Measurements from ENCODE around the gene MYO18A. TPM values are rescaled to one million over a fixed set of nuclear protein-coding genes. Genes with fewer than 3 reads are reported as not detected.

MYO18A gene
- total RNA-seq, 1 donor, result 39.8 TPM

DNA sequence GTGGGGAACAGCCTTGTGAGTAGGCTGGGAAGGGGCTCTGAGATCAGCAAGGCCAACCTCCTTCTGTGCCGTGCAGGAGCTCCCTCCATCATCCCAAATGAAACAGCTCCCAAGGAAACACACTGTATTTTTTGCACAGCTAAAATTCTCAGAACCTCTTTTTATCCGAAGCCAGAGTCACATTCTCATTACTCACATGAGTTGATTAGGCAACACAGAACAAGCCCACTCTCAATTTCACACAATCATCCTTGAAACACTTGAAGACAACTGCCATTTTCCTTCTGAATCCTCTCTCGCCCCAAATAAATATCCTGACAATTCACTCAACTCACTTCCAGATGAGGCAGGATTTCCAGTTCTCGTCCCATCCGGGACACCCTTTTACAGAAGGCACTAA, 66.1 kb downstream of the MYO18A start:
- Histone ChIP-seq H2AFZ (ENCODE audit: low read length) (no peak overlapping the region), H3K4me3 (ENCODE audit: insufficient read depth, low read length) (no peak overlapping the region), H3K4me1 (ENCODE audit: insufficient read depth, low read length) (peaks cover 32% of the 10 kb centered on the region), H3K79me2 (ENCODE audit: insufficient read depth, low read length) (no peaks in the 10 kb centered on the region), H3K27ac (ENCODE audit: low read depth, low read length) (no peak overlapping the region), H3K9me3 (ENCODE audit: low read depth, low read length) (no peaks in the 10 kb centered on the region), H3K36me3 (ENCODE audit: insufficient read depth, low read length) (peaks cover 26% of the 10 kb centered on the region), H3K27me3 (ENCODE audit: insufficient read depth, low read length) (no peaks in the 10 kb centered on the region), H3K4me2 (ENCODE audit: insufficient read depth, low read length) (no peak overlapping the region), H4K20me1 (ENCODE audit: insufficient read depth, low read length) (peaks cover 35% of the 10 kb centered on the region)
- no peak for TF ChIP-seq CTCF (IDR thresholded peaks at IDR 0.05; ENCODE audit: extremely low read depth, low read depth, low read length)
- DNase-seq (ENCODE audit: insufficient read length, low spot score, missing footprints), result peak; percentile 22

DNA sequence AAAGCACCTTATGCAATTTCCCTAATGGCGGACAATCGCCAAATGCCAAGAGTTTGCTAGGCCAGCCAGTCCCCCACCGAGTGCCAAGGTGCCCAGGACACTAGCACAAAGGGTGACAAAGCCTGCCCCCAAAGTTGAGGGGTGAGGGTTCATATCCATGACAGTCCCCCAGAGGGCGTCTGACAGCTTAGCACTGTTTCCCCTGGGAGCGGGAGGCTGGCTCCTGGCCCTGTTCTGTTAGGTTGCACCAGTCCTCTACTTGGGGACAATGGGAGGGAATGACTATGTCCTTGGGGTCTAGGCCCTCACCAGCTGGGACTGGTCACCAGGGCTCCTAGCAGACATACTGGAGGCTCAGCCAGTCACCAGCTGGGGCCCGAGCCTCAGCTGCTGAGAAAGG, 66.9 kb downstream of the MYO18A start:
- Histone ChIP-seq H3K36me3 (ENCODE audit: insufficient read depth, low read length) (peaks cover 23% of the 10 kb centered on the region), H3K9me3 (ENCODE audit: low read depth, low read length) (no peaks in the 10 kb centered on the region), H3K27ac (ENCODE audit: low read depth, low read length) (peak overlapping the region; percentile 43), H3K4me2 (ENCODE audit: insufficient read depth, low read length) (peak overlapping the region; percentile 57), H4K20me1 (ENCODE audit: insufficient read depth, low read length) (peaks cover 32% of the 10 kb centered on the region), H3K27me3 (ENCODE audit: insufficient read depth, low read length) (no peaks in the 10 kb centered on the region), H3K4me3 (ENCODE audit: insufficient read depth, low read length) (no peak overlapping the region), H2AFZ (ENCODE audit: low read length) (no peak overlapping the region), H3K79me2 (ENCODE audit: insufficient read depth, low read length) (no peaks in the 10 kb centered on the region), H3K4me1 (ENCODE audit: insufficient read depth, low read length) (peaks cover 32% of the 10 kb centered on the region)
- peak; percentile 2 for DNase-seq (ENCODE audit: insufficient read length, low spot score, missing footprints)
- TF ChIP-seq CTCF (IDR thresholded peaks at IDR 0.05; ENCODE audit: extremely low read depth, low read depth, low read length), result no peak

- peak; percentile 94 for DNase-seq (ENCODE audit: insufficient read length, low spot score, missing footprints)
- Histone ChIP-seq H3K4me3 (ENCODE audit: insufficient read depth, low read length) (no peak overlapping the region), H3K27ac (ENCODE audit: low read depth, low read length) (peak overlapping the region; percentile 43), H3K9me3 (ENCODE audit: low read depth, low read length) (no peaks in the 10 kb centered on the region), H4K20me1 (ENCODE audit: insufficient read depth, low read length) (peaks cover 32% of the 10 kb centered on the region), H3K36me3 (ENCODE audit: insufficient read depth, low read length) (peaks cover 24% of the 10 kb centered on the region), H3K79me2 (ENCODE audit: insufficient read depth, low read length) (no peaks in the 10 kb centered on the region), H3K27me3 (ENCODE audit: insufficient read depth, low read length) (no peaks in the 10 kb centered on the region), H2AFZ (ENCODE audit: low read length) (no peak overlapping the region), H3K4me2 (ENCODE audit: insufficient read depth, low read length) (peak overlapping the region; percentile 57), H3K4me1 (ENCODE audit: insufficient read depth, low read length) (peaks cover 32% of the 10 kb centered on the region)
- no peak for TF ChIP-seq CTCF (IDR thresholded peaks at IDR 0.05; ENCODE audit: extremely low read depth, low read depth, low read length)
Measured at GRCh38 chr17:29112771-29113295, 67.4 kb downstream of the MYO18A start.

- peak; percentile 97 for DNase-seq (ENCODE audit: insufficient read length, low spot score, missing footprints)
- no peak overlapping the region for H2AFZ ChIP-seq (ENCODE audit: low read length)
Measured at GRCh38 chr17:29111816-29112499, 68.2 kb downstream of the MYO18A start.

More at GRCh38 chr17:29111816-29112499, 68.2 kb downstream of the MYO18A start:
- peak overlapping the region; percentile 57 for H3K4me2 ChIP-seq (ENCODE audit: insufficient read depth, low read length)
- peaks cover 24% of the 10 kb centered on the region for H3K36me3 ChIP-seq (ENCODE audit: insufficient read depth, low read length)
- peak overlapping the region; percentile 38 for H3K27ac ChIP-seq (ENCODE audit: low read depth, low read length)
- TF ChIP-seq CTCF (IDR thresholded peaks at IDR 0.05; ENCODE audit: extremely low read depth, low read depth, low read length), result peak; percentile 93
- H4K20me1 ChIP-seq (ENCODE audit: insufficient read depth, low read length), result peaks cover 31% of the 10 kb centered on the region
- H3K4me1 ChIP-seq (ENCODE audit: insufficient read depth, low read length), result peaks cover 32% of the 10 kb centered on the region
- no peak overlapping the region for H3K4me3 ChIP-seq (ENCODE audit: insufficient read depth, low read length)
- no peaks in the 10 kb centered on the region for H3K27me3 ChIP-seq (ENCODE audit: insufficient read depth, low read length)
- H3K79me2 ChIP-seq (ENCODE audit: insufficient read depth, low read length), result no peaks in the 10 kb centered on the region
- no peaks in the 10 kb centered on the region for H3K9me3 ChIP-seq (ENCODE audit: low read depth, low read length)

Measured in osteoblast (primary cell).